Neuronal stem cell (in vitro differentiated cells): ENCODE measurements around the gene RFX8.

Source experiments
- DNase-seq: peaks from one replicate; pipeline ENCODE4 v3.0.0-alpha.2; 2013; ENCODE audit warnings: low spot score
- H2AFZ ChIP-seq: one replicate; pipeline ENCODE4 v1.6.1; 2013; ENCODE audit warnings: mild to moderate bottlenecking, low read length, inconsistent platforms
- H2AK5ac ChIP-seq: 2 replicates; pipeline ENCODE4 v1.6.1; 2013; ENCODE audit warnings: low read depth, mild to moderate bottlenecking, inconsistent platforms, low read length, moderate library complexity, mixed read lengths
- H2BK120ac ChIP-seq: 2 replicates; pipeline ENCODE4 v1.6.1; 2013; ENCODE audit warnings: low read depth, mild to moderate bottlenecking, inconsistent platforms, low read length, moderate library complexity, mixed read lengths
- H2BK12ac ChIP-seq: one replicate; pipeline ENCODE4 v1.6.1; 2013; ENCODE audit warnings: low read length, inconsistent platforms
- H2BK15ac ChIP-seq: 2 replicates; pipeline ENCODE4 v1.6.1; 2013; ENCODE audit warnings: mild to moderate bottlenecking, low read length, inconsistent platforms, mixed read lengths
- H2BK5ac ChIP-seq: one replicate; pipeline ENCODE4 v1.6.1; 2013; ENCODE audit warnings: inconsistent platforms, mild to moderate bottlenecking, low read length, moderate library complexity
- H3K14ac ChIP-seq: one replicate; pipeline ENCODE4 v1.6.1; 2013; ENCODE audit warnings: low read length, inconsistent platforms
- H3K18ac ChIP-seq: 2 replicates; pipeline ENCODE4 v1.6.1; 2013; ENCODE audit warnings: low read length, inconsistent platforms
- H3K23ac ChIP-seq: 2 replicates; pipeline ENCODE4 v1.6.1; 2013; ENCODE audit warnings: low read depth, mild to moderate bottlenecking, mixed read lengths, low read length, inconsistent platforms; ENCODE audit not compliant: poor library complexity
- H3K27ac ChIP-seq: replicated peaks from 3 replicates; pipeline ENCODE4 v1.5.1; 2013; ENCODE audit warnings: low read length, inconsistent platforms
- H3K27me3 ChIP-seq, 3 experiments: 2 replicates each; pipeline ENCODE4 v1.6.1; 2013; ENCODE audit warnings: low read length in 3 of 3, mild to moderate bottlenecking in 2 of 3, inconsistent platforms in 1 of 3, low read depth in 1 of 3, mixed read lengths in 1 of 3, moderate library complexity in 1 of 3; ENCODE audit not compliant: control insufficient read depth in 3 of 3, insufficient read depth in 3 of 3
- H3K36me3 ChIP-seq, 2 donors: replicated peaks in 1 of 2; 2 replicates each; pipeline ENCODE4 v1.6.1; 2013; ENCODE audit warnings: low read length in 2 of 2; ENCODE audit not compliant: control insufficient read depth in 2 of 2, insufficient read depth in 2 of 2
- H3K4ac ChIP-seq: 2 replicates; pipeline ENCODE4 v1.6.1; 2013; ENCODE audit warnings: inconsistent platforms, mild to moderate bottlenecking, low read length, moderate library complexity
- H3K4me1 ChIP-seq, 2 donors: 1 replicate in 1 of 2; 2 replicates in 1 of 2; pipeline ENCODE4 v1.6.1; 2013; ENCODE audit warnings: low read length in 2 of 2, low read depth in 1 of 2; ENCODE audit not compliant: control insufficient read depth in 2 of 2, insufficient read depth in 1 of 2
- H3K4me2 ChIP-seq: one replicate; pipeline ENCODE4 v1.6.1; 2013; ENCODE audit warnings: mild to moderate bottlenecking, low read length, inconsistent platforms; ENCODE audit not compliant: insufficient read depth, poor library complexity, severe bottlenecking
- H3K4me3 ChIP-seq, 2 donors: 2 replicates each; pipeline ENCODE4 v1.5.1; 2013; ENCODE audit warnings: low read length in 2 of 2, mild to moderate bottlenecking in 2 of 2, inconsistent platforms in 1 of 2, moderate library complexity in 1 of 2
- H3K79me1 ChIP-seq: one replicate; pipeline ENCODE4 v1.6.1; 2013; ENCODE audit warnings: low read depth, mild to moderate bottlenecking, inconsistent platforms, low read length, moderate library complexity
- H3K9ac ChIP-seq: one replicate; pipeline ENCODE4 v1.6.1; 2013; ENCODE audit warnings: mild to moderate bottlenecking, low read depth, low read length, inconsistent platforms; ENCODE audit not compliant: poor library complexity
- H3K9me3 ChIP-seq, 2 donors: replicated peaks in 1 of 2; 2 replicates each; pipeline versions ENCODE3 to v1.6.1; 2013; ENCODE audit warnings: low read length in 2 of 2, mild to moderate bottlenecking in 2 of 2, inconsistent platforms in 1 of 2, low read depth in 1 of 2, mixed read lengths in 1 of 2, moderate library complexity in 1 of 2; ENCODE audit not compliant: control insufficient read depth in 2 of 2, insufficient read depth in 1 of 2
- H4K8ac ChIP-seq: one replicate; pipeline ENCODE4 v1.6.1; 2013; ENCODE audit warnings: low read depth, mild to moderate bottlenecking, inconsistent platforms, low read length, moderate library complexity
- H4K91ac ChIP-seq: one replicate; pipeline ENCODE4 v1.6.1; 2013; ENCODE audit warnings: low read length, low read depth, mild to moderate bottlenecking, inconsistent platforms; ENCODE audit not compliant: poor library complexity
- WGBS, 2 donors: extraction: QIAGEN DNeasy Blood & Tissue Kit; methylation state at CpG; one replicate each; pipeline ENCODE4 v1.1.7; 2013; ENCODE audit warnings: missing lambda C conversion rate in 2 of 2, mixed read lengths in 1 of 2; ENCODE audit not compliant: insufficient read length in 2 of 2, insufficient replicate concordance in 1 of 2; ENCODE audit errors: extremely low coverage in 2 of 2; 5-methylcytosine and 5-hydroxymethylcytosine counted together

Gene RFX8

GRCh38 chr2:101361522-101361921, 113.4 kb downstream of the RFX8 start:
- Histone ChIP-seq H2BK5ac (no peak overlapping the region), H3K14ac (no peak overlapping the region), H4K8ac (no peak overlapping the region), H3K4me2 (no peak overlapping the region), H2AK5ac (no peak overlapping the region), H3K23ac (no peak overlapping the region), H2AFZ (no peak overlapping the region), H3K9me3 (no peaks in the 10 kb centered on the region), H3K18ac (no peak overlapping the region), H3K27me3 (no peaks in the 10 kb centered on the region), H3K4me3 (no peak overlapping the region), H3K27ac (no peak overlapping the region), H4K91ac (no peak overlapping the region), H3K9ac (no peak overlapping the region), H2BK120ac (no peak overlapping the region), H3K4me1 (no peaks in the 10 kb centered on the region), H3K4ac (no peak overlapping the region), H2BK15ac (no peak overlapping the region), H3K79me1 (no peaks in the 10 kb centered on the region), H2BK12ac (no peak overlapping the region), H3K36me3 (no peaks in the 10 kb centered on the region)
- WGBS, 2 donors = no CpG with 5 or more reads among the region's 2 CpGs
- no peak for DNase-seq

- H3K36me3 ChIP-seq = no peaks in the 10 kb centered on the region
- H2BK12ac ChIP-seq = no peak overlapping the region
- H3K4me2 ChIP-seq = no peak overlapping the region
- H2AFZ ChIP-seq = no peak overlapping the region
- no peak overlapping the region for H2BK5ac ChIP-seq
- H3K9me3 ChIP-seq = no peaks in the 10 kb centered on the region
- H3K4ac ChIP-seq = no peak overlapping the region
- H3K4me1 ChIP-seq = no peaks in the 10 kb centered on the region
- no peak overlapping the region for H4K8ac ChIP-seq
- no peak overlapping the region for H3K27ac ChIP-seq
- H3K9ac ChIP-seq = no peak overlapping the region
- DNase-seq = no peak
- no peaks in the 10 kb centered on the region for H3K79me1 ChIP-seq
- no peak overlapping the region for H3K23ac ChIP-seq
- no CpG with 5 or more reads among the region's 4 CpGs for WGBS, 2 donors
- no peak overlapping the region for H3K14ac ChIP-seq
- no peak overlapping the region for H3K4me3 ChIP-seq
- H2AK5ac ChIP-seq = no peak overlapping the region
- no peak overlapping the region for H2BK15ac ChIP-seq
- H2BK120ac ChIP-seq = no peak overlapping the region
- H4K91ac ChIP-seq = no peak overlapping the region
- no peak overlapping the region for H3K18ac ChIP-seq
- H3K27me3 ChIP-seq = no peaks in the 10 kb centered on the region
Observed at GRCh38 chr2:101361121-101361520, 113.8 kb downstream of the RFX8 start.

DNA sequence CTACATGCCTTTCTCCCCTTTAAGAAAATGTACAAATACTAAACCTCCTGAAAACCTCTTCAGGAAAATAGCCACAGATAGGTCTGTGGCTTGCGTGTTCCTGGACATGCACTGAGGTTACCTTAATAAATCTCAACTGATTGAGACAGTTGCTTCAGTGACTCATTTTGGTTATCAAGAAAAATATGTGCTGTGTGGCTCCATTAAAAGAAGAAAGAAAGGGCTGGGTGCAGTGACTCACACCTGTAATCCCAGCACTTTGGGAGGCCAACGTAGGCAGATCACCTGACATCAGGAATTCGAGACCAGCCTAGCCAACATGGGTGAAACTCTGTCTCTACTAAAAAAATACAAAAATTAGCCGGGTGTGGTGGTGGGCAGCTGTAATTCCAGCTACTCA, 114.7 kb downstream of the RFX8 start:
- H3K79me1 ChIP-seq = no peaks in the 10 kb centered on the region
- no peak overlapping the region for H3K4me3 ChIP-seq
- no peak overlapping the region for H2BK120ac ChIP-seq
- H2BK5ac ChIP-seq = no peak overlapping the region
- H4K8ac ChIP-seq = no peak overlapping the region
- no peaks in the 10 kb centered on the region for H3K9me3 ChIP-seq
- no peak overlapping the region for H3K18ac ChIP-seq
- H3K4me2 ChIP-seq = no peak overlapping the region
- H2AK5ac ChIP-seq = no peak overlapping the region
- H3K4me1 ChIP-seq = no peaks in the 10 kb centered on the region
- H3K27me3 ChIP-seq = no peaks in the 10 kb centered on the region
- H3K14ac ChIP-seq = no peak overlapping the region
- H3K27ac ChIP-seq = no peak overlapping the region
- no peak overlapping the region for H3K4ac ChIP-seq
- H2BK12ac ChIP-seq = no peak overlapping the region
- H2BK15ac ChIP-seq = no peak overlapping the region
- no peak for DNase-seq
- no peak overlapping the region for H2AFZ ChIP-seq
- H3K9ac ChIP-seq = no peak overlapping the region
- WGBS, 2 donors = no CpG with 5 or more reads among the region's 4 CpGs
- H4K91ac ChIP-seq = no peak overlapping the region
- no peaks in the 10 kb centered on the region for H3K36me3 ChIP-seq
- no peak overlapping the region for H3K23ac ChIP-seq

DNA sequence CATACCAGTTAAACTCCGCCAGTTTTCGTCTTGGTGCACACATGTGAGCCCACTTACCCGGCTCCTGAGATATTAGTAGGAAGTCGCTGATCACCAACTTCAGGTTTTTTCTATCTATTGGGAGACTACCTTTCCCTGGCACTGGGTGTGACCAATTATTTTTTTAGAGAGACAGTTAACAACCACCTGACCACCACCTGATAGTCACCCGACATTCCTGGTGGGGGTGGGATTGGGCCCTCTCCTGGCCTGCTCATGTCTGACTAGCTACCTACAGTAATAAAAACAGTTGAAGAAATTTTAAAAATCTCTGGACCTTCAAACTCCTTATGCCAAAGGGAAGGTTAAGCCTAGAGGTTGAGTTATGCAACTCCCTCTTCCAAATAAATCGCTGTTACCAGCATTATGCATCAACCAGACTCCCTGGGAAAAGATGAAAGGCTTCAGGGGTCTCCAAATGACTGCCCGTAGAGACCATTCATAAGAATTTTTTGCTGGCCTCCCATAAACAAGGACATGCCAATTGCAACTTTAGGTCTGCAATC, 115.4 kb downstream of the RFX8 start:
- H2BK120ac ChIP-seq = no peak overlapping the region
- no peak overlapping the region for H3K23ac ChIP-seq
- no peak overlapping the region for H3K4me2 ChIP-seq
- no peak overlapping the region for H2AFZ ChIP-seq
- no peak overlapping the region for H4K8ac ChIP-seq
- H2BK12ac ChIP-seq = no peak overlapping the region
- H3K4me1 ChIP-seq = no peaks in the 10 kb centered on the region
- no peak overlapping the region for H2BK5ac ChIP-seq
- H3K27ac ChIP-seq = no peak overlapping the region
- H3K4me3 ChIP-seq = no peak overlapping the region
- no peak overlapping the region for H4K91ac ChIP-seq
- H3K4ac ChIP-seq = no peak overlapping the region
- H3K27me3 ChIP-seq = no peaks in the 10 kb centered on the region
- no peaks in the 10 kb centered on the region for H3K36me3 ChIP-seq
- no peak overlapping the region for H3K18ac ChIP-seq
- H2BK15ac ChIP-seq = no peak overlapping the region
- H3K14ac ChIP-seq = no peak overlapping the region
- H3K79me1 ChIP-seq = no peaks in the 10 kb centered on the region
- H2AK5ac ChIP-seq = no peak overlapping the region
- no peaks in the 10 kb centered on the region for H3K9me3 ChIP-seq
- WGBS, 2 donors = no CpG with 5 or more reads among the region's 7 CpGs
- DNase-seq = no peak
- H3K9ac ChIP-seq = no peak overlapping the region
